HG03565 (cell line): ENCODE data around the gene MOAP1.
"Not testable (repeated sequence)": the region's sequence is repeated elsewhere in the genome, so short reads cannot be mapped to it uniquely, and the experiment has no call there.

ENCODE experiments used
- ATAC-seq: cut with Tn5 transposase; IDR thresholded peaks from one replicate; pipeline ENCODE4 v1.9.1; 2021; ENCODE audit warnings: mild to moderate bottlenecking, moderate library complexity; ENCODE audit not compliant: unreplicated experiment

MOAP1 gene

GRCh38 chr14:93186466-93186865 lies 1.8 kb upstream of the MOAP1 start:
- ATAC-seq: no peak

- no peak for ATAC-seq
These were observed 638 bp upstream of the MOAP1 start for GRCh38 chr14:93185349-93185720.

- ATAC-seq: no peak
These were observed 940 bp downstream of the MOAP1 start for GRCh38 chr14:93183596-93184317.

GRCh38 chr14:93175492-93175891 lies 9.2 kb downstream of the MOAP1 start:
- no peak for ATAC-seq

GRCh38 chr14:93174731-93175130 lies 10.0 kb downstream of the MOAP1 start:
- ATAC-seq: not testable (repeated sequence)

GRCh38 chr14:93173943-93174395 lies 10.7 kb downstream of the MOAP1 start:
- ATAC-seq: no peak

- no peak for ATAC-seq
These were observed 13.3 kb downstream of the MOAP1 start for GRCh38 chr14:93171376-93171775.

GRCh38 chr14:93170141-93170540 lies 14.6 kb downstream of the MOAP1 start:
- not testable (repeated sequence) for ATAC-seq

GRCh38 chr14:93169619-93170018 lies 15.1 kb downstream of the MOAP1 start:
- not testable (repeated sequence) for ATAC-seq

- not testable (repeated sequence) for ATAC-seq
These were observed 16.1 kb downstream of the MOAP1 start for GRCh38 chr14:93168610-93169009.

- ATAC-seq: not testable (repeated sequence)
These were observed 19.1 kb downstream of the MOAP1 start for GRCh38 chr14:93165271-93166265.

- peak; percentile 53 for ATAC-seq
These were observed 21.1 kb downstream of the MOAP1 start for GRCh38 chr14:93163564-93163963.

- no peak for ATAC-seq
These were observed 23.2 kb downstream of the MOAP1 start for GRCh38 chr14:93161411-93161940.

GRCh38 chr14:93160353-93160801 lies 24.3 kb downstream of the MOAP1 start:
- ATAC-seq: no peak

GRCh38 chr14:93159625-93160352 lies 24.9 kb downstream of the MOAP1 start:
- ATAC-seq: not testable (repeated sequence)

GRCh38 chr14:93158349-93158748 lies 26.3 kb downstream of the MOAP1 start:
- not testable (repeated sequence) for ATAC-seq

- ATAC-seq: no peak
These were observed 27.9 kb downstream of the MOAP1 start for GRCh38 chr14:93156693-93157369.

- ATAC-seq: no peak
These were observed 29.0 kb downstream of the MOAP1 start for GRCh38 chr14:93155667-93156066.

- ATAC-seq: no peak
These were observed 31.6 kb downstream of the MOAP1 start for GRCh38 chr14:93153121-93153520.
